DOHH2 (cell line): ENCODE results near the gene LARGE1.

Experiments used
- EZH2phosphoT487 ChIP-seq: fragments of 200-600 bp; sonication (generic); IDR thresholded peaks from 2 replicates; pipeline ENCODE4 v1.6.1; 2017; ENCODE audit warnings: borderline replicate concordance, mild to moderate bottlenecking, antibody characterized with exemption, low read length, moderate library complexity, mixed read lengths
- TF ChIP-seq, protein P1 (sequence below): fragments of 200-600 bp; sonication (generic); IDR thresholded peaks from one replicate; pipeline ENCODE4 v1.5.1; 2014; ENCODE audit warnings: antibody characterized with exemption, mild to moderate bottlenecking, low read depth, low read length; ENCODE audit not compliant: poor library complexity, severe bottlenecking

DNA sequence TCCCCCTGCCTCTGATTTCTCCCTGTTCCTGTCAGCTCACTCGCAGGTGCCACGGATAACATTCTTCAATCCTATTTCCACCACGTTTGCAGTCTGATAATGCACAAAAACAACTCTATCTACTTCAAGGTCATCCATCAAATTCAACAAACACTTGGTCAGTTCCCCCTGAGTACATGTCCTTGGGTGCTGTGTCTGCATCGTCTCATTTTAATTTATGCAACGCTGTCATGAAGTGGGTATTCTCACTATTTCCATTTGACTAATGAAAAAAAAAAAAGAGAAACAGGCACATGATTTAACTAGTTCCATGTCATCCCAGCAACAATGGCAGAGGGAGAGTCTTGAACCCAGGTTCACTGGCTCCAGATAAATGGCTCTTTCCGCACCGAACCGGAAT, 262.6 kb downstream of the LARGE1 start:
- TF ChIP-seq, protein P1, sequence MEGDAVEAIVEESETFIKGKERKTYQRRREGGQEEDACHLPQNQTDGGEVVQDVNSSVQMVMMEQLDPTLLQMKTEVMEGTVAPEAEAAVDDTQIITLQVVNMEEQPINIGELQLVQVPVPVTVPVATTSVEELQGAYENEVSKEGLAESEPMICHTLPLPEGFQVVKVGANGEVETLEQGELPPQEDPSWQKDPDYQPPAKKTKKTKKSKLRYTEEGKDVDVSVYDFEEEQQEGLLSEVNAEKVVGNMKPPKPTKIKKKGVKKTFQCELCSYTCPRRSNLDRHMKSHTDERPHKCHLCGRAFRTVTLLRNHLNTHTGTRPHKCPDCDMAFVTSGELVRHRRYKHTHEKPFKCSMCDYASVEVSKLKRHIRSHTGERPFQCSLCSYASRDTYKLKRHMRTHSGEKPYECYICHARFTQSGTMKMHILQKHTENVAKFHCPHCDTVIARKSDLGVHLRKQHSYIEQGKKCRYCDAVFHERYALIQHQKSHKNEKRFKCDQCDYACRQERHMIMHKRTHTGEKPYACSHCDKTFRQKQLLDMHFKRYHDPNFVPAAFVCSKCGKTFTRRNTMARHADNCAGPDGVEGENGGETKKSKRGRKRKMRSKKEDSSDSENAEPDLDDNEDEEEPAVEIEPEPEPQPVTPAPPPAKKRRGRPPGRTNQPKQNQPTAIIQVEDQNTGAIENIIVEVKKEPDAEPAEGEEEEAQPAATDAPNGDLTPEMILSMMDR: no peak
- no peak for TF ChIP-seq EZH2phosphoT487
